Measurements from ENCODE around the gene CANT1.

DNA sequence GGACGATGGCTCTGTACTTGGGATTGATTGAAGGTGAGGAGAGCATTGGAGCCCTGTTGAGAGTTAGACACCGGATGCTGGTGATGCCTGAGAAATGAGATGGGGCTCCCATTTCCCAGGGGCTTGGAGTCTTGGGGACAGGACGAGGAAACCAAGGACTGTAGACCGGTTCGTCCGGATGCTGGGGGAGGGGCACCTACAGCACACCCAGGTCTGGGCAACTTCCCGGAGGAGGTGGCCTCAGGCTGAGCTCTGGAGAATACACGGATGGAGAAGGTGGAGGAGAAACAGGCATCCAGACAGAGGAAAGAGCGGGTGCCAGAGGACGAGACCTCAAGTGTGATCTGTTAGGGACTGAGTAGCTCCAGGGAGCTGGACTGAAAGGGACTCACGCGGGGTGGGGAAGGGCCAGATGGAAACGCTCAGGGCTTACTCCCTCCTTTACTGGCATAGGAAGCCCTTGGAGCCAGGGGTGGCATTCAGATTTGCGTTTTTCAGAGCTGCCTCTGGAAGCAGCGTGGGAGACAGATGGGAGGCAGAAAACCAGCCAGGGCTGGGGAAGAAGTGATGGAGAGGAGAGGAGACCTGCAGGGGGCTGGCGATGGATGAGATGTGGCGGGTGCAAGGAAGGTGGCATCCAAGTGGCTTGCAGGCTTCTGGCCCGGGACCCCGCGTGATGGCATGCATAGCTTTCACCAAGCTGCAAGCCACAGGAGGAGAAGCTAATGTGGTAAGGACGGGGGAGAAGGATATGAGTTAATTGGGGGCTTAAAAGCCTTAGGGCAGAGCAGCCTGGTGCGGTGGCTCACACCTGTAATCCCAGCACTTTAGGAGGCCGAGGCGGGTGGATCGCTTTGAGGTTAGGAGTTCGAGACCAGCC lies 22.7 kb upstream of the CANT1 start:
- TF ChIP-seq, protein P1, sequence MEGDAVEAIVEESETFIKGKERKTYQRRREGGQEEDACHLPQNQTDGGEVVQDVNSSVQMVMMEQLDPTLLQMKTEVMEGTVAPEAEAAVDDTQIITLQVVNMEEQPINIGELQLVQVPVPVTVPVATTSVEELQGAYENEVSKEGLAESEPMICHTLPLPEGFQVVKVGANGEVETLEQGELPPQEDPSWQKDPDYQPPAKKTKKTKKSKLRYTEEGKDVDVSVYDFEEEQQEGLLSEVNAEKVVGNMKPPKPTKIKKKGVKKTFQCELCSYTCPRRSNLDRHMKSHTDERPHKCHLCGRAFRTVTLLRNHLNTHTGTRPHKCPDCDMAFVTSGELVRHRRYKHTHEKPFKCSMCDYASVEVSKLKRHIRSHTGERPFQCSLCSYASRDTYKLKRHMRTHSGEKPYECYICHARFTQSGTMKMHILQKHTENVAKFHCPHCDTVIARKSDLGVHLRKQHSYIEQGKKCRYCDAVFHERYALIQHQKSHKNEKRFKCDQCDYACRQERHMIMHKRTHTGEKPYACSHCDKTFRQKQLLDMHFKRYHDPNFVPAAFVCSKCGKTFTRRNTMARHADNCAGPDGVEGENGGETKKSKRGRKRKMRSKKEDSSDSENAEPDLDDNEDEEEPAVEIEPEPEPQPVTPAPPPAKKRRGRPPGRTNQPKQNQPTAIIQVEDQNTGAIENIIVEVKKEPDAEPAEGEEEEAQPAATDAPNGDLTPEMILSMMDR (IDR thresholded peaks at IDR 0.05): no peak
- no peak for TF ChIP-seq POLR2A (IDR thresholded peaks at IDR 0.05)
